NB4 (cell line): ENCODE results near the gene SPTLC3.
"Not testable (repeated sequence)": the region's sequence is repeated elsewhere in the genome, so short reads cannot be mapped to it uniquely, and the experiment has no call there.

Experiments used
- DNase-seq: peaks from one replicate; pipeline ENCODE4 v3.0.0; 2010; ENCODE audit warnings: low read depth
- H3K4me3 ChIP-seq: one replicate; pipeline ENCODE4 v1.5.1; 2011; ENCODE audit warnings: mild to moderate bottlenecking, low read depth, low read length, moderate library complexity
- MYC ChIP-seq: IDR thresholded peaks from 2 replicates; pipeline ENCODE4 v1.6.1; 2011; ENCODE audit warnings: low read depth, low read length
- POLR2A ChIP-seq: IDR thresholded peaks from 2 replicates; pipeline ENCODE4 v1.6.1; 2011; ENCODE audit warnings: mild to moderate bottlenecking; ENCODE audit not compliant: insufficient read length; ENCODE audit errors: extremely low read depth
- TF ChIP-seq, protein P1 (sequence below): IDR thresholded peaks from 2 replicates; pipeline ENCODE4 v1.6.1; 2011; ENCODE audit warnings: low read depth, low read length
- TF ChIP-seq, protein P2 (sequence below): IDR thresholded peaks from one replicate; pipeline ENCODE4 v1.5.1; 2012; ENCODE audit warnings: low read depth, low read length

SPTLC3 gene

DNA sequence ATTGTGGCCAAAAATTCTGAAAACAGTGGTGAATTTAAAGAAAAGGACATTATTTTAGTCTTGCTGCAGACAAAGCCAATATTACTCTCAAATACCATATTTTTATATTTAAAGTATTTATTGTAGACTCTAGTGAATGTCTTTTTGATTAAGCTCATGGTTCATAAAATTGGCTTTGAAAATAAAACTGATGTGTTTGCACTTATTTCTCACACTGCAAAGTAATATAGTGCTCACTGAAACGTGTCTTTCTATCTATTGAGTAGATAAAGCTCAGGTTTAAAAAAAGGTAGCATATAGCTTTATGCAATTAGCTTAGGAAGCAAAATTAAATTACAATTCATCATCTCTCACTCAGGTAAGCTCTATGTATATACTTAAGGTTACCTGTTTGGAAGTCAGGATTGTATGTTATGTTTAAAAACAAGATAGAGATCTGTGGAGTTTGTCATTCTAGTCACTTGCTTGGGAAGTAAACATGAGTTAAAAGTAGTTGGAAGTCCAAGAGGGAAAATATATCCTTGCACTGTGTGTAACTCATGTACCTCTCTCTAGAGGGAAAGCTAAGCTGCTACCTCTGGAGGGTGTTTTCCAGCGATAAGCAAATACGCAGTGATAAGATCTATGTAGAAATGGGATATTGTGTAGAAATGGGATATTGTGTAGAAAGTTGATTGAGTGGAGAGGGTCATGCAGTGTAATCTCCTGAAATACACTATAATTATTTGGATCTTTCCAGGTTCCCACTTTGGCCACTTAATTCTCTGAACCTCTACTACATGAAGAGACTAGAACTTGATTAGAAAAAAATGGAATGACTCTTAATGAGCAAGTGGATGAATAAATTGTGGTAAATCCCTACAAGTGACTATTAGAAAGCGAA is 29.9 kb upstream of the SPTLC3 start:
- no peak overlapping the region for H3K4me3 ChIP-seq
- no peak for DNase-seq
- TF ChIP-seq, protein P1, sequence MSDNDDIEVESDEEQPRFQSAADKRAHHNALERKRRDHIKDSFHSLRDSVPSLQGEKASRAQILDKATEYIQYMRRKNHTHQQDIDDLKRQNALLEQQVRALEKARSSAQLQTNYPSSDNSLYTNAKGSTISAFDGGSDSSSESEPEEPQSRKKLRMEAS: no peak
- no peak for TF ChIP-seq POLR2A
- TF ChIP-seq, protein P2, sequence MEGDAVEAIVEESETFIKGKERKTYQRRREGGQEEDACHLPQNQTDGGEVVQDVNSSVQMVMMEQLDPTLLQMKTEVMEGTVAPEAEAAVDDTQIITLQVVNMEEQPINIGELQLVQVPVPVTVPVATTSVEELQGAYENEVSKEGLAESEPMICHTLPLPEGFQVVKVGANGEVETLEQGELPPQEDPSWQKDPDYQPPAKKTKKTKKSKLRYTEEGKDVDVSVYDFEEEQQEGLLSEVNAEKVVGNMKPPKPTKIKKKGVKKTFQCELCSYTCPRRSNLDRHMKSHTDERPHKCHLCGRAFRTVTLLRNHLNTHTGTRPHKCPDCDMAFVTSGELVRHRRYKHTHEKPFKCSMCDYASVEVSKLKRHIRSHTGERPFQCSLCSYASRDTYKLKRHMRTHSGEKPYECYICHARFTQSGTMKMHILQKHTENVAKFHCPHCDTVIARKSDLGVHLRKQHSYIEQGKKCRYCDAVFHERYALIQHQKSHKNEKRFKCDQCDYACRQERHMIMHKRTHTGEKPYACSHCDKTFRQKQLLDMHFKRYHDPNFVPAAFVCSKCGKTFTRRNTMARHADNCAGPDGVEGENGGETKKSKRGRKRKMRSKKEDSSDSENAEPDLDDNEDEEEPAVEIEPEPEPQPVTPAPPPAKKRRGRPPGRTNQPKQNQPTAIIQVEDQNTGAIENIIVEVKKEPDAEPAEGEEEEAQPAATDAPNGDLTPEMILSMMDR: no peak

DNA sequence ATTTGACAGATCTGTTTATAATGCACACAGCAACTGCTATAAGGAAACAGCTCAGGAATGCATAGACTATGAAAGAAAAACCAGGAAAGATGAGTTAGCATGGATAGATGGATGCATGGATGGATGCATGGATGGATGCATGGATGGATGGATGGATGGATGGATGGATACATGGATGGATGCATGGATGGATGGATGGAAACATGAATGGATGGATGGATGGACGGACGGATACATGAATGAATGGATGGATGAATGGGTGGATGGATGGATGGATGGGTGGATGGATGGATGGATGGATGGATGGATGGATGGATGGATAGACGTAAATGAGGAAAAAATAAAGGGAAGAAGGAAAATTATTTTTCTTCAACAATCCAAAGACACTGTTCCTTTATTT is 29.1 kb upstream of the SPTLC3 start:
- DNase-seq, H3K4me3 ChIP-seq: not testable (repeated sequence)

DNA sequence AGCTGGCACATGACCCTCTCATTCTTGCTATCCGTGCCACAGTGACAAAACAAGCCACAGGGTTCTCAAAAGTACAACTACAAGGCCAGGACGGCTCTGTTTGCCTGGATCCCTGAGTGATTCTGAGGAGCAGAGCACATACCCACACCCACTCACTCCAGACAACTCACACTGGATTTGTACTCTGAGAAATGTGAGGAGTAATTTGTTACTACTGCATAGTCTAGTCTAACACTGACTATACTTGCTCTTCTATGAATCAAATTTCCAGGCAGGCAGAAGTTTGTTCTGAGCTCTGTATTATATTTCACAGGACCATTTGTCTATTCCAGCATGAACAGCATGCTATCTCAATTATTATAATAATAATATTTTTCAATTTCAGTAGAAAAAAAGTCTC is 26.7 kb upstream of the SPTLC3 start:
- TF ChIP-seq, protein P1: no peak
- no peak for TF ChIP-seq POLR2A
- TF ChIP-seq, protein P2: no peak
- TF ChIP-seq MYC: no peak
- DNase-seq: no peak
- H3K4me3 ChIP-seq: no peak overlapping the region

DNA sequence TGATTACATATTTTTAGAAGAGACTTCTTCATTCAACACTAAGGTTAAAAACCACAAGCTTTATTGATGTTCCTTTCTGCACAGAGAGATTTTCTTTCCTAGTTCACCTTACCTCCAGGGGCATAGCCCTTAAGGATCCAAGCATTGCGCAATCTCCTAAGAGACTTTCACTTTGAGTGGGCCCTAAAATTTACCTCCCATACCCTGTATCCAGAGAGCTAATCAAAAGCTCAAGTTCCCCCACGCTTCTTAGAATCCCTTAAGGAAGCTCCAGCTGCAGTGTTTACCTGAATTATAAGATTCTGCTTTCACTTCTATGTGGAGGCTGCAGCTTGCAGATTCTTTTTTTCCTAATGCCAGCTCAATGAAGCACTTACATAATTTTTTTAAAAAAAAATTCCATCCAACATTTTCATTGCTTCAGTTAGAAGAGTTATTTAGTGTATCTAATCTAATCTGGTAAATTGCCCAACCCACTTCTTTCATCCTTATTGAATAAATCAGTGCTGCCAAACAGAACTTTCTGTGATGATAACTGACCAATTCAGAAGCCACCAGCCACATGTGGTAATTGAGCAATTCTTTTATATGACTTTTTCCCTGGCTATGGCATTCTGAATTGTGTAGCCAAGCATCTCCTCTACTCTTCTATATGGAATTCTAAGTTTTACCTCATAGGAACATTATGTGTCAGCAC is 24.6 kb upstream of the SPTLC3 start:
- no peak overlapping the region for H3K4me3 ChIP-seq
- DNase-seq: no peak
- TF ChIP-seq, protein P1: no peak
- no peak for TF ChIP-seq POLR2A
- TF ChIP-seq MYC: no peak
- TF ChIP-seq, protein P2: no peak

DNA sequence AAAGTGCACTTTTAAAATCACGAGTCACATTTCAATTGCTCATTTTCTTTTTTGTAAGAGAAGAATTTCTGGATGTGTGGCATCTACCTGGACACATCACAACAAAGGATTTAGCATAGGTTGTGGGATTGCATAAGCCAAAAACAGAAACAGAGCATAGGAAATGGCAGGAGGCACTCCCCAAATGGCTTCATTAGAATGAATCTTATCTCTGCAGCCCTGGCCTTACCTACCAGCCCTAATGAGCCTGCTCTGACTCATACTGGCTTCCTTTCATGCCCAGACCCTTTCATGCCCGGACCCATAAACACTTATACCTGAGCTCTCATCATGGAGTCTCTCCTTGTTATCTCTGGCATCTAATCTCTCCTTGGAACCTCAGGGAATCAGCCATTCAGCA is 23.9 kb upstream of the SPTLC3 start:
- H3K4me3 ChIP-seq: no peak overlapping the region
- no peak for DNase-seq
- TF ChIP-seq, protein P2: no peak
- TF ChIP-seq, protein P1: no peak
- no peak for TF ChIP-seq MYC
- TF ChIP-seq POLR2A: no peak

DNA sequence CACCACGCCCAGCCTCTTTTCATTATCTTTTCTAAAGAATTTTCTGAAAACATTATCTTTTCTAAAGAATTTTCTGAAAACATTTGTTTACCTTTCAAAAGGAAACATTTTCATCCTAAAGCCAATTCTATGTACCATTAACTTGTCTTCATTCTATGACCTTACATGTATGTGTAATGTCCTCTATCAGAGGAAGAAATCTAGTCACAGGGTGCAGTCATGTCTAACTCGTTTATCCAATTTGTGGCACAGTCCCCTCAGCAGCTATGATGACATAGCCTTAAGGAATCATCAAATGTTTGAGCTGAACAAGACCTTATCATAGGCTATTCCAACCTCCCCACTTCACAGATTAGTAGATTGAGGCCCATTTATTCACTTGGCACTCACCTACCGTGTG is 21.5 kb upstream of the SPTLC3 start:
- no peak overlapping the region for H3K4me3 ChIP-seq
- no peak for DNase-seq
- TF ChIP-seq, protein P2: no peak
- no peak for TF ChIP-seq POLR2A
- no peak for TF ChIP-seq MYC
- TF ChIP-seq, protein P1: no peak
